ENCODE measurements around the gene KAZN.

GRCh38 chr1:15034656-15035055, 436.2 kb downstream of the KAZN start:
- TF ChIP-seq POLR2A (IDR thresholded peaks at IDR 0.05) (no peak), CTCF (IDR thresholded peaks at IDR 0.05) (no peak)
